HL-60 (cell line): ENCODE data around the gene LRATD1.

ENCODE experiments used
- POLR2AphosphoS5 ChIP-seq: IDR thresholded peaks from 2 replicates; pipeline ENCODE4 v1.6.1; 2012; ENCODE audit warnings: low read depth
- TF ChIP-seq, protein P1 (sequence below): IDR thresholded peaks from one replicate; pipeline ENCODE4 v1.5.1; 2011; ENCODE audit warnings: low read length, control low read depth, inconsistent platforms; ENCODE audit not compliant: insufficient read depth
- TF ChIP-seq, protein P2 (sequence below): IDR thresholded peaks from 2 replicates; pipeline ENCODE4 v1.6.1; 2012; ENCODE audit warnings: low read depth; ENCODE audit not compliant: insufficient replicate concordance

DNA sequence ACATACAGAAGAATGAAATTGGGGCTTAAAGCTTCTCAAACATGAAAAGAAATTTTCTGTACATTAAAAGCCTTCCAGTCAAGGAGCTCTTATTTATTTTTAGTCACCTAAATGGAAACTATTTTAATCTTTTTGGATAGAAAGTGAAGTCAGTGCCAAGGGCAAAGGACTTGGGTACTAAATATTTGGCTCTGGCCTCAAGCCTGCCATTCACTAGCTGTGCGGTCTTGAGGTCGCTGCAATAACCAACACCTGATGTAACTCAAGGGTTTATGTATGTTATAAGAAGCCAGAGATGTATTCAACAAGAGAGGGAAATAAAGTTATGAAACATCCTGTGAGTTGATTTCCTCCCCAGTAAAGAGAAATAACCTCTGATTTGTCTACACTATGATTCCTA is 49.5 kb upstream of the LRATD1 start:
- TF ChIP-seq, protein P1, sequence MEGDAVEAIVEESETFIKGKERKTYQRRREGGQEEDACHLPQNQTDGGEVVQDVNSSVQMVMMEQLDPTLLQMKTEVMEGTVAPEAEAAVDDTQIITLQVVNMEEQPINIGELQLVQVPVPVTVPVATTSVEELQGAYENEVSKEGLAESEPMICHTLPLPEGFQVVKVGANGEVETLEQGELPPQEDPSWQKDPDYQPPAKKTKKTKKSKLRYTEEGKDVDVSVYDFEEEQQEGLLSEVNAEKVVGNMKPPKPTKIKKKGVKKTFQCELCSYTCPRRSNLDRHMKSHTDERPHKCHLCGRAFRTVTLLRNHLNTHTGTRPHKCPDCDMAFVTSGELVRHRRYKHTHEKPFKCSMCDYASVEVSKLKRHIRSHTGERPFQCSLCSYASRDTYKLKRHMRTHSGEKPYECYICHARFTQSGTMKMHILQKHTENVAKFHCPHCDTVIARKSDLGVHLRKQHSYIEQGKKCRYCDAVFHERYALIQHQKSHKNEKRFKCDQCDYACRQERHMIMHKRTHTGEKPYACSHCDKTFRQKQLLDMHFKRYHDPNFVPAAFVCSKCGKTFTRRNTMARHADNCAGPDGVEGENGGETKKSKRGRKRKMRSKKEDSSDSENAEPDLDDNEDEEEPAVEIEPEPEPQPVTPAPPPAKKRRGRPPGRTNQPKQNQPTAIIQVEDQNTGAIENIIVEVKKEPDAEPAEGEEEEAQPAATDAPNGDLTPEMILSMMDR = no peak
- TF ChIP-seq, protein P2, sequence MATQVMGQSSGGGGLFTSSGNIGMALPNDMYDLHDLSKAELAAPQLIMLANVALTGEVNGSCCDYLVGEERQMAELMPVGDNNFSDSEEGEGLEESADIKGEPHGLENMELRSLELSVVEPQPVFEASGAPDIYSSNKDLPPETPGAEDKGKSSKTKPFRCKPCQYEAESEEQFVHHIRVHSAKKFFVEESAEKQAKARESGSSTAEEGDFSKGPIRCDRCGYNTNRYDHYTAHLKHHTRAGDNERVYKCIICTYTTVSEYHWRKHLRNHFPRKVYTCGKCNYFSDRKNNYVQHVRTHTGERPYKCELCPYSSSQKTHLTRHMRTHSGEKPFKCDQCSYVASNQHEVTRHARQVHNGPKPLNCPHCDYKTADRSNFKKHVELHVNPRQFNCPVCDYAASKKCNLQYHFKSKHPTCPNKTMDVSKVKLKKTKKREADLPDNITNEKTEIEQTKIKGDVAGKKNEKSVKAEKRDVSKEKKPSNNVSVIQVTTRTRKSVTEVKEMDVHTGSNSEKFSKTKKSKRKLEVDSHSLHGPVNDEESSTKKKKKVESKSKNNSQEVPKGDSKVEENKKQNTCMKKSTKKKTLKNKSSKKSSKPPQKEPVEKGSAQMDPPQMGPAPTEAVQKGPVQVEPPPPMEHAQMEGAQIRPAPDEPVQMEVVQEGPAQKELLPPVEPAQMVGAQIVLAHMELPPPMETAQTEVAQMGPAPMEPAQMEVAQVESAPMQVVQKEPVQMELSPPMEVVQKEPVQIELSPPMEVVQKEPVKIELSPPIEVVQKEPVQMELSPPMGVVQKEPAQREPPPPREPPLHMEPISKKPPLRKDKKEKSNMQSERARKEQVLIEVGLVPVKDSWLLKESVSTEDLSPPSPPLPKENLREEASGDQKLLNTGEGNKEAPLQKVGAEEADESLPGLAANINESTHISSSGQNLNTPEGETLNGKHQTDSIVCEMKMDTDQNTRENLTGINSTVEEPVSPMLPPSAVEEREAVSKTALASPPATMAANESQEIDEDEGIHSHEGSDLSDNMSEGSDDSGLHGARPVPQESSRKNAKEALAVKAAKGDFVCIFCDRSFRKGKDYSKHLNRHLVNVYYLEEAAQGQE = no peak
- TF ChIP-seq POLR2AphosphoS5 = no peak
